ENCODE data around the gene ARGLU1.

- TF ChIP-seq, protein P1, sequence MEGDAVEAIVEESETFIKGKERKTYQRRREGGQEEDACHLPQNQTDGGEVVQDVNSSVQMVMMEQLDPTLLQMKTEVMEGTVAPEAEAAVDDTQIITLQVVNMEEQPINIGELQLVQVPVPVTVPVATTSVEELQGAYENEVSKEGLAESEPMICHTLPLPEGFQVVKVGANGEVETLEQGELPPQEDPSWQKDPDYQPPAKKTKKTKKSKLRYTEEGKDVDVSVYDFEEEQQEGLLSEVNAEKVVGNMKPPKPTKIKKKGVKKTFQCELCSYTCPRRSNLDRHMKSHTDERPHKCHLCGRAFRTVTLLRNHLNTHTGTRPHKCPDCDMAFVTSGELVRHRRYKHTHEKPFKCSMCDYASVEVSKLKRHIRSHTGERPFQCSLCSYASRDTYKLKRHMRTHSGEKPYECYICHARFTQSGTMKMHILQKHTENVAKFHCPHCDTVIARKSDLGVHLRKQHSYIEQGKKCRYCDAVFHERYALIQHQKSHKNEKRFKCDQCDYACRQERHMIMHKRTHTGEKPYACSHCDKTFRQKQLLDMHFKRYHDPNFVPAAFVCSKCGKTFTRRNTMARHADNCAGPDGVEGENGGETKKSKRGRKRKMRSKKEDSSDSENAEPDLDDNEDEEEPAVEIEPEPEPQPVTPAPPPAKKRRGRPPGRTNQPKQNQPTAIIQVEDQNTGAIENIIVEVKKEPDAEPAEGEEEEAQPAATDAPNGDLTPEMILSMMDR (IDR thresholded peaks at IDR 0.05; ENCODE audit: low read depth, low read length, poor library complexity, severe bottlenecking) = no peak
- no peak for TF ChIP-seq EZH2phosphoT487 (IDR thresholded peaks at IDR 0.05; ENCODE audit: borderline replicate concordance, low read length)
These were observed 39.1 kb downstream of the ARGLU1 start for GRCh38 chr13:106528718-106529414.

Data from DOHH2 (cell line).